Non-pigmented ciliary epithelial cell (primary cell): ENCODE data around the gene FANCM.

Experiments
- DNase-seq: peaks from one replicate; pipeline ENCODE4 v3.0.0-alpha.2; 2010; ENCODE audit warnings: low read depth

FANCM gene

GRCh38 chr14:45227566-45227965 lies 91.8 kb downstream of the FANCM start:
- no peak for DNase-seq

GRCh38 chr14:45238988-45239387 lies 103.3 kb downstream of the FANCM start:
- no peak for DNase-seq

DNA sequence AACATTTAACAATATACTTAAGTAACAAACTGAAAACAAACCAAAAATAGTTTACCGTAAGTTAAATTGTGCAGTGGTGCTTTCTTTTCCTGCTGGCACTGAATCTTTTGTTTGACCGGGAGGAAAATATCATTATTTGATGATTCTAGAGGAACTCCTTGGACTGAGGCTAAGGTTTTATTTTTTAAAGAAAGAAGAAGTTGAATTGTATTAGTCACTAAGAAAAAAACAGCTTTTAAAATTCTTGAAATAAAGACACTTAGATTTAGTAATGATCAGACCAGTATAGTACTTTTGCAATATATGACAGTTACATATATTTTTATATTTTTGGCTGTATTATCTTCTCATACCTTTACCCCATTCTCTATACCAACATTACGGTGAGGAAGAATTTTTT lies 107.0 kb downstream of the FANCM start:
- DNase-seq = no peak

DNA sequence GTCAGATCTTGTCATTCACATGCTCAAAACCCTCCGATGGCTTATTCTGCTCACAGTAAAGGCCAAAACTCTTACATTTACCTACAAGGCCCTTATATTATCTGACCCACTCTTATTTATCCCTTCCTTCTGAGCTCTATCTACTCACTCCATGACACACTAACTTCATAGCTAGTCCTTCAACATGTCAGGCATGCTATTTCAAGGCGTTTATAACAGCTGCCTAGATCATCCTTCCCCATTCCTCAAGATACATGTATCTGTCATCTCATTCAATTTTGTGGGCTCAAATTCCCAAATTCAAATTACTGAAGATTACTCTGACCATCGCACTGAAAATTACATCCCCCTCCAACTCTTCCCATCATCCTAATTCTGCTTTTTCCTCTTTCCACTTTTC lies 110.4 kb downstream of the FANCM start:
- no peak for DNase-seq

- DNase-seq = no peak
Observed at GRCh38 chr14:45246691-45247090, 111.0 kb downstream of the FANCM start.

DNA sequence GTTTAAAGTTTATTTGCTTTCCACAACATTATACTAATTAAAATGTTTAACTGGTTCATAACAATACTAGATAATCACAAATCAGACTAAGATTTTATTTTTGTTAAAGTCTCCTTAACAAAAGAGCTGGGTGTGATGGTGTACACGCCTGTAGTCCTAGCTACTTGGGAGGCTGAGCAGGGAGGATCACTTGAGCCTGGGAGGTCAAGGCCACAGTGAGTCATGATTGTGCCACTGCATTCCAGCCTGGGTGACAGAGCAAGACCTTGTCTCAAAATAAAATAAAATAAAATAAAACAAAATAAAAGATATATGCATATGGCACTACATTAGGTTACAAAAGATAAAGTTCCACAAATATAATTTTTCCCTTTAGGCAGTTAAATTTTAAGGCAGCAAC lies 111.7 kb downstream of the FANCM start:
- DNase-seq = no peak

GRCh38 chr14:45249856-45250575 lies 114.3 kb downstream of the FANCM start:
- peak; percentile 85 for DNase-seq
